Uterine smooth muscle cell (primary cell): Measurements from ENCODE around the gene IFNA5. TPM values are rescaled to one million over a fixed set of nuclear protein-coding genes. Genes with fewer than 3 reads are reported as not detected.

ENCODE experiments used
- total RNA-seq: library from RNA; depleted of rRNA; stranded (reverse); fragments of >200 nt; gene quantifications from 2 replicates; pipeline ENCODE4 v1.2.3, GENCODE V29; 2014

Gene IFNA5
- 0.11 TPM in 1 of 2 replicates, not detected in the other for total RNA-seq

DNA sequence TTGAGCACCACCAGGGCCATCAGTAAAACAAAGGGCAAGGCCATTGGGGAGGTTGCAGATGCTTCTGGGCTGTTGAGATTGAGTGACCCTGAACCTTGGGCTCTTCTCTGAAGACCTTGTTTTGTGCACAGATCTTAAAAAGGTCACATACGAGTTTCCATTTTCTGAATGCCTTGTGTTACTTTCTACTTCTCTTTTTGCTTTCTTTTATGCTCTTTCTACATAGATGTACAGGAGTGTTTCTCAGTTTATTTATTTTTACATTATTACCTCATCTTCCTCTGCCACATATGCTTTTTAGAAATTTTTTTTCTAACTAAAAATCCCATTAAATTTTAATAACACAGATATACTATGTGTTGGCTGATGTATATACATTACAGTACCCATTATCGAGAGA lies at the start of gene IFNA5:
IFNA5 (minus strand) TSS at position 101 of the 400 bp plus-strand sequence; CDS start at position 44, 57 bp downstream.

GRCh38 chr9:21350787-21351186 lies 45.7 kb upstream of the IFNA5 start, which contains the start of gene IFNA6:
TSS of gene IFNA6 (minus strand) at chr9:21350887. CDS start at chr9:21350887, 0 bp downstream.

DNA sequence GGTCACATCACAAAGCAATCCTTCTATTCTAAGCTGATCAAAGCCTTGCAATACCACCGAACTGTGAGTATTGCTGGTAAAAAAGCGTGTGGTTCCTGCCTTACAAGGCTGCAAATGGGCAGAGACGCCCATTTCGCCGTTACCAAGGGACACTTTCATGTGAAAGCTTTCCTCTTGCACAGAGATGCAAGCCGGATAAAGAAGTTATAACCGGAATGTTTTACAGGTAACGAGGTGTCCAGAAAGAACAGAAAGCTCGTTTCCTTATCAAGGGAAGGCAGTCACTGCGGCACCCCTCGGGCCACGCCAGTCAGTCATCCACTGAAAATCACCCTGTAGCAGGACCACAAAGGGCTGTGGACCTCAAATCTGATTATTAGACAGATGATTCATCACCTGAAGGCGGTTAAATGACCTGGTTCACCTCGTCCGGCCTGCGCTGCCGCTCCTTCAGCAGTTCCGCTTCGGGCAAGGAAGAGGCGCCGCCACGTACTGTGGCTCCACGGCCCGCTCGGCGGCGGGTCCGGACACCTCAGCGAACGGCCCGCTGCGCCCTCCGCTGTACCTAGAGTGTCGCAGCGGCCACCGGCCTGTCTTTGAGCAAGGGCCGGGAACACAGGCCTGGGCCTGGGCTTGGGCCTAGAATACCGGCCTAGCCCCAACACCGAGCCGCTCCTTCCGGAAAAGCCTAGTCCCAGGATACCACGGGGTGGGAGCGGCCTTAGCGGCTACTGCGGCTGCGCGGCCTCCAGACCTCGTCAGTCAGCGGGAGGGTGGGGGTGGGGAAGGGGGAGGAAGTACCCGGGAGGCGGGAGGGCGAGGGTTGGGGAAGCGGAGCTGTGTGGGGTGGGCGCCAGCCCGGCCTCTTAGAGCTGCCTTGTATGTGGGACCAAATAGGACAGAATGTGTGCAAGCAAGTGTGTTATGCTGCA lies 29.9 kb upstream of the IFNA5 start, which contains the start of gene KLHL9:
KLHL9 (minus strand) TSS at position 704 of the 932 bp plus-strand sequence; CDS start at position 159, 545 bp downstream.

Other genes with a start within 250 kb of the IFNA5 start
- gene IFNB1, start 227.4 kb downstream of the IFNA5 start, total RNA-seq, result not detected in 2 replicates
- gene IFNW1, start 163.5 kb downstream of the IFNA5 start, total RNA-seq, result not detected in 2 replicates
- not detected in 2 replicates for gene IFNA21, start 138.7 kb downstream of the IFNA5 start, total RNA-seq
- gene IFNA4, start 117.7 kb downstream of the IFNA5 start, total RNA-seq, result not detected in 2 replicates
- gene IFNA7, start 103.1 kb downstream of the IFNA5 start, total RNA-seq, result not detected in 2 replicates
- not detected in 2 replicates for gene IFNA10, start 98.2 kb downstream of the IFNA5 start, total RNA-seq
- gene IFNA16, start 88.0 kb downstream of the IFNA5 start, total RNA-seq, result not detected in 2 replicates
- not detected in 2 replicates for gene IFNA17, start 77.1 kb downstream of the IFNA5 start, total RNA-seq
- not detected in 2 replicates for gene IFNA14, start 65.3 kb downstream of the IFNA5 start, total RNA-seq
- 48.1 and 48.9 TPM in 2 replicates for gene KLHL9, start 30.1 kb upstream of the IFNA5 start, total RNA-seq
- not detected in 2 replicates for gene IFNA6, start 45.6 kb upstream of the IFNA5 start, total RNA-seq
- not detected in 2 replicates for gene IFNA13, start 62.7 kb upstream of the IFNA5 start, total RNA-seq
- gene IFNA2, start 80.1 kb upstream of the IFNA5 start, total RNA-seq, result not detected in 2 replicates
- gene IFNA8, start 103.8 kb upstream of the IFNA5 start, total RNA-seq, result not detected in 2 replicates
- not detected in 2 replicates for gene IFNA1, start 135.1 kb upstream of the IFNA5 start, total RNA-seq
- 15.7 and 19.6 TPM in 2 replicates for gene IFNE, start 177.0 kb upstream of the IFNA5 start, total RNA-seq